GM18951 (cell line): Measurements from ENCODE around the gene LHB.
"Not testable (repeated sequence)": the region's sequence is repeated elsewhere in the genome, so short reads cannot be mapped to it uniquely, and the experiment has no call there.

Source experiments
- POLR2A ChIP-seq: IDR thresholded peaks from 4 replicates; pipeline ENCODE4 v1.6.1; 2011; ENCODE audit warnings: mild to moderate bottlenecking; ENCODE audit not compliant: insufficient read length, insufficient read depth; ENCODE audit errors: extremely low read depth
- in situ Hi-C: fragments of 300-500 bp; cut with MboI; formaldehyde crosslinking; loops from one replicate; pipeline ENCODE4 v1.12.0; 2022; ENCODE audit warnings: low sequenced_read_pairs, mixed read lengths, inconsistent platforms; ENCODE audit not compliant: unreplicated experiment

Gene LHB

GRCh38 chr19:49020342-49020741, 3.5 kb upstream of the LHB start:
- TF ChIP-seq POLR2A, result no peak
- in situ Hi-C loops, result no loop called here

GRCh38 chr19:49019242-49019932, 2.5 kb upstream of the LHB start:
- no peak for TF ChIP-seq POLR2A
- in situ Hi-C loops, result no loop called here

- in situ Hi-C loops, result not testable (repeated sequence)
Measured at GRCh38 chr19:49018388-49019241, 1.7 kb upstream of the LHB start.

GRCh38 chr19:49017666-49018351, 918 bp upstream of the LHB start:
- in situ Hi-C loops, result no loop called here
- TF ChIP-seq POLR2A, result peak; percentile 29

GRCh38 chr19:49016067-49016839, 638 bp downstream of the LHB start:
- in situ Hi-C loops, result no loop called here
- TF ChIP-seq POLR2A, result no peak

GRCh38 chr19:49014870-49015255, 2.0 kb downstream of the LHB start:
- in situ Hi-C loops, result no loop called here
- no peak for TF ChIP-seq POLR2A

- no peak for TF ChIP-seq POLR2A
- in situ Hi-C loops, result no loop called here
Measured at GRCh38 chr19:49014123-49014869, 2.6 kb downstream of the LHB start.

GRCh38 chr19:49011194-49011593, 5.7 kb downstream of the LHB start:
- TF ChIP-seq POLR2A, result no peak
- in situ Hi-C loops, result no loop called here

- in situ Hi-C loops, result no loop called here
- no peak for TF ChIP-seq POLR2A
Measured at GRCh38 chr19:49010453-49010852, 6.4 kb downstream of the LHB start.

GRCh38 chr19:49009828-49010227, 7.1 kb downstream of the LHB start:
- in situ Hi-C loops, result no loop called here
- no peak for TF ChIP-seq POLR2A

- in situ Hi-C loops, result no loop called here
Measured at GRCh38 chr19:49006905-49007304, 10.0 kb downstream of the LHB start.

GRCh38 chr19:49004964-49005614, 11.8 kb downstream of the LHB start:
- in situ Hi-C loops, result no loop called here
- TF ChIP-seq POLR2A, result no peak

More at GRCh38 chr19:49006905-49007304, 10.0 kb downstream of the LHB start:
- TF ChIP-seq POLR2A, result no peak
